ENCODE data around the gene CFAP90. TPM values are rescaled to one million over a fixed set of nuclear protein-coding genes. Genes with fewer than 3 reads are reported as not detected.

Gene CFAP90
- polyA plus RNA-seq, 1 donor from 2014 or later = 0.45 TPM

- Histone ChIP-seq H3K36me3 (ENCODE audit: insufficient read depth, low read length) (no peaks in the 10 kb centered on the region), H3K27ac (ENCODE audit: low read length) (no peak overlapping the region), H3K79me2 (replicated peaks; ENCODE audit: insufficient read depth, low read length) (no peaks in the 10 kb centered on the region), H3K4me3 (ENCODE audit: low read length) (no peak overlapping the region), H2AFZ (ENCODE audit: low read depth, low read length) (no peak overlapping the region), H3K9me2 (ENCODE audit: insufficient read depth, low read length) (no peaks in the 10 kb centered on the region), H3K9me3 (ENCODE audit: low read length) (no peaks in the 10 kb centered on the region), H4K20me1 (ENCODE audit: insufficient read depth) (no peaks in the 10 kb centered on the region), H3K9ac (ENCODE audit: low read length) (no peak overlapping the region), H3K27me3 (ENCODE audit: insufficient read depth, low read depth, low read length) (no peaks in the 10 kb centered on the region), H3K4me2 (ENCODE audit: low read length) (no peak overlapping the region), H3F3A (ENCODE audit: insufficient read depth, low read length, poor library complexity, severe bottlenecking) (no peaks in the 10 kb centered on the region)
- TF ChIP-seq POLR2AphosphoS5 (IDR thresholded peaks at IDR 0.05) (no peak), EP300 (conservative IDR thresholded peaks at IDR 0.05; ENCODE audit: poor library complexity, severe bottlenecking) (no peak), CTCF (IDR thresholded peaks at IDR 0.05; ENCODE audit: poor library complexity, severe bottlenecking) (no peak)
Observed at GRCh38 chr5:7824995-7825394, 25.9 kb downstream of the CFAP90 start.

GRCh38 chr5:7823594-7823993 is 27.3 kb downstream of the CFAP90 start:
- H4K20me1 ChIP-seq (ENCODE audit: insufficient read depth) = no peaks in the 10 kb centered on the region
- no peaks in the 10 kb centered on the region for H3F3A ChIP-seq (ENCODE audit: insufficient read depth, low read length, poor library complexity, severe bottlenecking)
- no peaks in the 10 kb centered on the region for H3K9me2 ChIP-seq (ENCODE audit: insufficient read depth, low read length)
- H3K4me3 ChIP-seq (ENCODE audit: low read length) = no peak overlapping the region
- no peaks in the 10 kb centered on the region for H3K36me3 ChIP-seq (ENCODE audit: insufficient read depth, low read length)
- no peak overlapping the region for H3K27ac ChIP-seq (ENCODE audit: low read length)
- TF ChIP-seq EP300 (conservative IDR thresholded peaks at IDR 0.05; ENCODE audit: poor library complexity, severe bottlenecking) (no peak), RAD21 (conservative IDR thresholded peaks at IDR 0.05) (no peak), TAF1 (IDR thresholded peaks at IDR 0.05; ENCODE audit: low read depth) (no peak), REST (IDR thresholded peaks at IDR 0.05; ENCODE audit: borderline replicate concordance) (no peak)
- H2AFZ ChIP-seq (ENCODE audit: low read depth, low read length) = no peak overlapping the region
- H3K4me2 ChIP-seq (ENCODE audit: low read length) = no peak overlapping the region
- no peak overlapping the region for H3K9ac ChIP-seq (ENCODE audit: low read length)
- no peaks in the 10 kb centered on the region for H3K9me3 ChIP-seq (ENCODE audit: low read length)
- no peaks in the 10 kb centered on the region for H3K27me3 ChIP-seq (ENCODE audit: insufficient read depth, low read depth, low read length)
- H3K79me2 ChIP-seq (replicated peaks; ENCODE audit: insufficient read depth, low read length) = no peaks in the 10 kb centered on the region

GRCh38 chr5:7822449-7822848 is 28.5 kb downstream of the CFAP90 start:
- no peaks in the 10 kb centered on the region for H3K79me2 ChIP-seq (replicated peaks; ENCODE audit: insufficient read depth, low read length)
- no peaks in the 10 kb centered on the region for H3K27me3 ChIP-seq (ENCODE audit: insufficient read depth, low read depth, low read length)
- no peak overlapping the region for H3K4me3 ChIP-seq (ENCODE audit: low read length)
- no peaks in the 10 kb centered on the region for H3K9me2 ChIP-seq (ENCODE audit: insufficient read depth, low read length)
- no peak overlapping the region for H2AFZ ChIP-seq (ENCODE audit: low read depth, low read length)
- H3K9me3 ChIP-seq (ENCODE audit: low read length) = no peaks in the 10 kb centered on the region
- H3K4me2 ChIP-seq (ENCODE audit: low read length) = no peak overlapping the region
- H3K27ac ChIP-seq (ENCODE audit: low read length) = no peak overlapping the region
- no peaks in the 10 kb centered on the region for H3K36me3 ChIP-seq (ENCODE audit: insufficient read depth, low read length)
- no peaks in the 10 kb centered on the region for H3F3A ChIP-seq (ENCODE audit: insufficient read depth, low read length, poor library complexity, severe bottlenecking)
- H3K9ac ChIP-seq (ENCODE audit: low read length) = no peak overlapping the region
- TF ChIP-seq EZH2 (IDR thresholded peaks at IDR 0.05; ENCODE audit: borderline replicate concordance, insufficient read depth, low read length, poor library complexity, severe bottlenecking) (no peak), MXI1 (conservative IDR thresholded peaks at IDR 0.05; ENCODE audit: poor library complexity, severe bottlenecking) (no peak), RAD21 (conservative IDR thresholded peaks at IDR 0.05) (no peak), POLR2AphosphoS5 (IDR thresholded peaks at IDR 0.05) (no peak), EP300 (conservative IDR thresholded peaks at IDR 0.05; ENCODE audit: poor library complexity, severe bottlenecking) (no peak), SMC3 (conservative IDR thresholded peaks at IDR 0.05; ENCODE audit: poor library complexity) (no peak), CTCF (IDR thresholded peaks at IDR 0.05; ENCODE audit: poor library complexity, severe bottlenecking) (no peak)
- no peaks in the 10 kb centered on the region for H4K20me1 ChIP-seq (ENCODE audit: insufficient read depth)

All from neural cell (in vitro differentiated cells).